ENCODE measurements around the gene GJD3.
A peak's percentile ranks its signal among the peaks of the same experiment; 100 is the strongest.

Gene GJD3

DNA sequence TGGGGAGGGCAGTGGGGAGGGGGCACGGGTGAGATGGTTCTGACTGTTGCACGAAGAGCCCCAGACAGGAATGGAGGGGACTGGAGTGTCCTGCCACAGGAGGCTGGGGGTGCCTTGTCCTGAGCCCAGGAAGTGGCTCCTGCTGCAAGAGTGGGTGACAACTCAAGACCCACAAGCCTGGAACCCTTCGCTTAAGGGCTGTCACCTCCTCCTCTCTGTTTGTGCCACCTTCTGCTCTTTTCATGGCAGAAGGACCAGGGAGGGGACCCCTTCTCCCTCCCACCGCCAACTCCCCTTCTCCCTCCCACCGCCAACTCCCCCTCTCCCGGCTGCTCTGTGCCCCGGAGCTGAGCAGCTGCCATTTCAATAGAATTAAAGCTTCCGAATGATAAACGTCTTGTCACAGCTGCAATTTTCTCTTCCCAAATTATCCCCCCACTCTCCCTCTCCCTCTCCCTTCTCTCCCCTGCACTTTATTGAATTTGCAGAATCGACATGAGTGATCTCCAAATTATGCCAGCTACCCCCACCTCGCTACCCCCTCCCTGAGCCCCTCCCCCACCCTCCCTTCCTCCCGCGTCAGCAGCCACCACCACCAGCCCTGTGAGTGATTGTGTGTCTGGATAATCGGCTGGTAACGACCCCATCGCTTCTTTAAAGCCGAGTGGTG is 13.7 kb downstream of the GJD3 start:
- no peak for DNase-seq

- DNase-seq = no peak
Observed at GRCh38 chr17:40349895-40350688, 14.4 kb downstream of the GJD3 start.

DNA sequence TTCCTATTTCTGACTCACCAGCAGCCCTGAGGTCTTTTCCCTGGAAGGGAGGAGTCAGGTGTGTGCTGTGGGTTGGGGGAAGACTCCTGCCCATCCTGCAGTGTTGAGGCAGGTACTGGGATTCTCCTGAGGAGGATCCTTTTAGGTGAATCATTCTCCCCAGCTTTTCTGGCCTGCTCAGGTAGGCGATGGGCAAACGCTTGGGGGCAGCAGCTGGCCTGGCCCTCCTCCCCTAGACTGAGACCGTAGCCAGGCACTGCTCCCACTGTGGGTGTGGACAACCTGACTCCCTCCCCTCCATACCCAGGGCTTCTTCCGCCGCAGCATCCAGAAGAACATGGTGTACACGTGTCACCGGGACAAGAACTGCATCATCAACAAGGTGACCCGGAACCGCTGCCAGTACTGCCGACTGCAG is 15.1 kb downstream of the GJD3 start:
- no peak for DNase-seq

GRCh38 chr17:40348562-40349476 is 15.7 kb downstream of the GJD3 start:
- no peak for DNase-seq

DNA sequence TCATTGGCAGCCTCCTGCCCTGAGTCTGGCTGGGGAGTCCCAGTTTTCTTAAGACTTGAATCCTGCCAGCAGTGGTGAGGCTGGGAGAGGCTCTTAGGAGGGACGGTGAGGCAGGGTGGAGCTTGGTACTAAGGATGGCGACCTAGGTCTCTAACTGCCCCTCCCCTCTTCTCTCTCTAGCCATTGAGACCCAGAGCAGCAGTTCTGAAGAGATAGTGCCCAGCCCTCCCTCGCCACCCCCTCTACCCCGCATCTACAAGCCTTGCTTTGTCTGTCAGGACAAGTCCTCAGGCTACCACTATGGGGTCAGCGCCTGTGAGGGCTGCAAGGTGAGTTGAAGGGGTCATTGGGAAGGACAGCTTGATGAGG is 16.4 kb downstream of the GJD3 start:
- DNase-seq = no peak

DNA sequence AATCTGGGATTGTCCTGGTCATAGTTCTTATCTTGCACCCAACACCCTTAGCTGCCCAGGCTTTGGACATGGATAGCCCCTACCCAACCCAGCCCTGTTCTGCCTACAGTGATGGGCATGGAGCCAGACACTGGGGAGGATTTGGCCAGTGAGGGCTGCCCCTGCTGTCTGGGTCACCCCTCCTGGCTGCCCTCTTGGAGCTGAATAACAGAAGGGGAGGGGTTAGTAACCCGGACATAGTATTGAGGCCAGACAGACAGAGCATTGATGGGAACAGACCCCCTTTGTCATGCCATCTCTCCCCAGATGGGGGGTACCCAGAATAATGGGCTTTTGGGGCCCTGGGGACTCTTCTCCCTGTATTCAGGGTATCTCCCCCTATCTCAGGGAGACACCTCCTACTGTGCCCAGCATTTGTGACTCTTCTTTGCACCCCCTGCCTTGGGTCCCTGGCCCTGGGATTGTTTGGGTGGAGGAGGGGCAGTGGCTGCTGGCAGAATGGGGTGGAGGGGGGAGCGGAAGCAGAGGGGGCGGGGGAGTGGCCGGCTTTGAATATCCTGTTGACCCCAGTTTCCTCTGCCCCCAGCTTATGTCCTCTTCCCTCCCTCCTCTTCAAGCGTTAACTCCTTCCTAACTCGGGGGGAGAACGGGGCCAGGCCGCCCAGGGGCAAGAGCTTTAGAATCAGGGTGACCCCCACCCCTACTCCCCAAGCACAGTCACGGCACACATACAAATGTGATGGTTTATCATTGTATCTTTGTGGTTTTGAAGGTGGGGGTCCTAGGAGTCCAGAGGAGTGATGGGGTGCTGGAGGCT is 17.0 kb downstream of the GJD3 start:
- DNase-seq = no peak

GRCh38 chr17:40346765-40347158 is 17.8 kb downstream of the GJD3 start:
- no peak for DNase-seq

GRCh38 chr17:40345994-40346764 is 18.4 kb downstream of the GJD3 start:
- no peak for DNase-seq

- no peak for DNase-seq
Observed at GRCh38 chr17:40345161-40345993, 19.2 kb downstream of the GJD3 start.

DNA sequence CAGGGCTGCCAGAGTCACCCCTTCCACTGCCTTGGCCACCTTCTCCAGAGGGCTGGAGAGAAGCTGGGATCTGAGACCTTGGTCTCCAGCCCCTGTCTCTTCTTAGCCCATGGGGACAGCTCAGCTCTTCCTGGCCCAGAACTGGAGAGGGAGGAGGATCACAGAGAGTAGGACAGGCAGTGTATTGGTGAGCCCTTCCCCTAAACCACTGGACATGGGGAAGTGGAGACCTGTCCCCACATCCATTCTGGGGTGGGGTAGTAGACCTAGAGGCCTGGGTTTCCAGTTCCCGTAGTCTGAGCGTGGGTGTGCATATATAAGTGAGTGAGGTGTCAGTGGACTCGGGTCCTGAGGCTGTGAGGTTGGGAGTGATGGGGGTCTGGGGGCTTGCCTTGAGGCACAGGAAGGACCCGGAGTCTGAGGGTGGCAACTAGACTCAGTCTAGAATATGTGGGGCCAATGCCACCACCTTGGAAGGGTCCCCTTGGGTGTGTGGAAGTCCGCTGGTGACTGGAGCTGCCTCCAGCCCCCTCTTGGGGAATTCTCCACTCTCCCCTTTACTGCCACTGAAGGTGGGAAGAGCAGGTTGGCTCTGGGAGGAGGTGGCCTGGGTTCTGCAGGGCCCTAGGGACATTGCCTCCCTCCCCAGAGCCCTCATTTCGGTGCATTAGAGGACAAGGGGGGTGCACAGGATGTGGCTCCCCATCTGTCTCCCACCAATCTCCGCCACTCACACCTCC is 19.9 kb downstream of the GJD3 start:
- DNase-seq = no peak

DNA sequence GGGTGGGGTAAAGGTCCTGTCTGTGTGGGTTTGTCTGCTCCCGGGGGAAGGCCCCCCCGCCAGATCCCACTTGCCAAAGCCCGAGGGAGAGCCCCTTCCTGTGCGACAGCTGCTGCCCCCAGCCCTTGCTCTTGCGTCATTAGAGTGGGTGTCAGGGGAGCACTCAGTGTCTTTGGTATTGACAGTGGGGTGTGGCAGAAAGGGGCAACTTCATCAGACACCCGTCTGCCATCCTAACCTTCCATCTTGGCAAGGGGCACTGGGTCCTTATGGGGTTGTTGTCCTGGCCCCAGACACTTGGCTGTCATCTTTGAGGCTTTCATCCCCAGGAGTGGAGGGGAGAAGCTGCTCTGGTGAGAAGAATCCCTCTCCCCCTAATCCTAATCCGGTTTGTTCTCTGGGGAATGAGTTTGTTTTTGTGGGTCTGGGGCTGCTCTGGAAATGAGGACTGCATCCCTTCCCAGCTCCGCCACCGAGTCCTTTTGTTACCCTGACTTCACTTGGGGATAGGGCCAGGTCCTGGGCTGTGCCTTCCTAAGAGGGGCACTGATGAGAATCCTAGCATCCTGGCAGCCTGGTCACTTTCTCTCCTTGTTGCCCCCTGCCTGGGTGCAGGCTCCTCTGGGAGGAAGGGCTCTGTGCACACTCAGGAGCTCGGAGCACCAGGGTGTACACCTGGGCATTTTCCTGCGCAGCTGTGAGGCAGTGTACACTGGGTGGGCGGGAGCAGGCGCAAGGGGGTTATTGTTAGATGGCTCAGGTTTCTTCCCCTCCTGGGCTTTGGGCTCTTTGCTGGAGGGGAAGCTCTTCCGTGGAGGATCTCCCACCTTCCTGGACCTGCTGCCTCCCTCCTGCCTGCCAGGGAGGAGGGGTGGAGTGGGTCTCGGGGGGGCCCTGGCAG is 21.1 kb downstream of the GJD3 start:
- DNase-seq = no peak

DNA sequence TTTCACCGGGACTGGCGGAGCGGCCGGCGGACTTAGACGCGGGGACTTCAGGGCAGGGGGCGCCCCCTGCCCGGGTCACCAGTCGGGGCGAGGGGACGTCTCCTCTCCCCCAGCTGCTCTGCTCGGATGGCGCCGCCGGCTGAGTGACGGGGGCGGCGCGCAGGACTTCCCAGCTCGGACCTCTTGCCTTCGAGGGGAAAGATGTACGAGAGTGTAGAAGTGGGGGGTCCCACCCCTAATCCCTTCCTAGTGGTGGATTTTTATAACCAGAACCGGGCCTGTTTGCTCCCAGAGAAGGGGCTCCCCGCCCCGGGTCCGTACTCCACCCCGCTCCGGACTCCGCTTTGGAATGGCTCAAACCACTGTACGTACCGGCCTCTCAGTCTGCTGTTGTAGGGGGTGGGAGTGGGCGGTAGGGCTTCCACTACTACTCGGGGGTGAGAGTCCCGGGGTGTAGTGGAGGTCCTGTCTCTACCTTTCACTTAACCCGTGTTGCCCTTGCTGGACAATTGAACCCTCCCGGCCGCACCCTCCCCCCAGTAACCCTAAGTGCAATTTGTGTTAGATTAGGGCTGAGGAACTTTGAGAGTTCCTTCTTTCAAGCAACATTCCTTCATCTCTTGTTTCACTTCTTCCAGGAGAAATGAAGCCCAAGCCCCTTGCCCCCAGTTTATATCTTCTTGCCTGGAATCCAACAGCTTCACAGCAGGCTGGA is 21.9 kb downstream of the GJD3 start:
- no peak for DNase-seq

GRCh38 chr17:40341808-40342503 is 22.6 kb downstream of the GJD3 start:
- no peak for DNase-seq

DNA sequence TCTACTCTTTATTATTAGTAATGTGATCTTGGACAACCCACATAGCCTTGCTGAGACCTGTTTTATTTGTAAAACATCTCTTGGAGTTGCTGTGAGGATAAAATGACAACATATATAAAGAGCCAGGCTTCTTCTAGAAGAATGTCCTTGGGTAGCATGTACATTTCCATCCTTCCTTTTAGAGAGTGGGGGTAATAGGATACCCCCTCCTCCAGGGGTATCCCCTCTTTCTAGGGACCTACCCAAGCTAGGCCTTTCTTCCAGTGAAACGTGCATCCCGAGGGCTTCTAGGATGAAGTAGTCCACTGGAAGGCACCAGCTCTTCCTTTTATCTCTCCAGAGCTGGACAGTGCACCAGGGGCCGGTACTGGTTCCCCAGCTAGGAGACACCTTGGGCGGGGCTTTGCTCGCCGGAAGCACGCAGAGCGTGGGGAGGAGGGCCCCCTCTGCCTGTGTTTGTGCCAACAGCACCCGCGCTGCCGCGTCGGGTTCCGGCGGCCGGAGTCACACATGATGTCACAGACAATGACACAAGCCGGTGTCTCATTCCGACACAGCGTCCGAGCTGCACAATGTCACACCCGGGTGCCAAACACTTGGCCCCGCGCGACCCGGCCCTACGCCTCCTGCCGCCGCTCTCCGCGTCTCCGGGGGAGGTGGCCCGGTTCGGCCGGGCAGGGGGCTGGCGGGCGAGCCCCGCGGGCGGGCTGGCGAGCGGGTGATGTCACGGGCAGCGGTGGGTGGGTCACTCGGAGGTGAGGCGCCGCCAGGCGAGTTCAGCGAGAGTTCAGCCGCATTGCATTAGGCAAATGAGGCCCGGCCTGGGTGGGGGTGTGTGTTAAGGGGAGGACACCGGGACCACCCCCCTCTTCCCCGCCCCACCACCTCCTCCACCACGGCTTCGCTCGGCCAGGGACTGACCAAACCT is 23.4 kb downstream of the GJD3 start:
- DNase-seq = peak; percentile 90

DNA sequence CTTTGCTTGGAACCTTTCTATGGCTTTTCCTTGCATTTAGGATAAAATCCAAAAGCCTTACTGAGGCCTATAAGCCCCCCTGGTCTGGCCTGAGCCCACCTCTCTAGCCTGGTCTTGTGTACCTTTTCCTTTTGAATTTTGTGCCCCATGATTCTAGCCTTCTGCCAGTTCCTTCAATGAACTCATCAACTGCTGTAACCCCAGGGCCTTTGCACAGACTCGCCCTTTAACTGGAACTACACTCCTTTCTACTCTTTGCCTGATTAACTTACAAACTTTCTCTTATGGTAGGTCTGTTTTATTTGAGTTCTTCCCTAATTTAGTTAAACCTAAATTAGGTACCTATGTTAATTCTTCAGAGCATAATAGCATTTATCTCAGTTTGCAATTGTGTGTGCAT is 24.2 kb downstream of the GJD3 start:
- no peak for DNase-seq

DNA sequence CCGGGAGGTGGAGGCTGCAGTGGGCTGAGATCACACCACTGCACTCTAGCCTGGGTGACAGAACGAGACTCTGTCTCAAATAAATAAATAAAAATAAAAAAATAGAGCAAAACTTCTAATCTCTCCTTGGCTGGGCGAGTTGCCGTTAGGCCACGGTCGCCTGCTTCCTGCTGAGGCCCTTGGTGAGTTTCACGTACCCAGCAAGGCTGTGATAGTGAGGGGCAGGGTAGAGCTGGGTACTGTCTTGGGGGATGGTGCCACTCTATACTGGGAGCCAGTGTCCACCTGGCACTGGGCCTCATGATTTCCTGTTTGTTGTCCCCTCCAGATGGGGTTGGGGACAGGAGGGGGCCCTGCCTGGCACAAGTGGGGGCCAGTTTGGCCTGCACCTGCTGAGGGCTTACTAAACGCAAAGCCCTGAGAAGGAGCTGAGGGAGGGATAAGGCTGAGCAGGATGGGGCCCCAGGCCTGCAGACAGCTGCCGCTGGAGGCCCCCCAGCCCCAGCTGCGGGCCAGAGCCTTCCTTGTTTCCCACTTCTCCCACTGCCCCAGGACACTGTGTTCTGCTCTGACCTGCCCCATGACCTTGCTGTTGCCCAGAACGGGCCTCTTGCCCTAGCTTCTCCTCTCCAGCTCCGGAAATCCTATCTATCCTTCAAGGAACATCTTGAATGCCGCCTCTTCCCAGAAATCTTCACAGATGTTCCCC is 25.4 kb downstream of the GJD3 start:
- DNase-seq = no peak

Measured in activated CD4-positive, alpha-beta T cell treated with anti-CD3 and anti-CD28 coated beads for 48 hours (primary cell).